ENCODE measurements around the gene KNDC1.

DNA sequence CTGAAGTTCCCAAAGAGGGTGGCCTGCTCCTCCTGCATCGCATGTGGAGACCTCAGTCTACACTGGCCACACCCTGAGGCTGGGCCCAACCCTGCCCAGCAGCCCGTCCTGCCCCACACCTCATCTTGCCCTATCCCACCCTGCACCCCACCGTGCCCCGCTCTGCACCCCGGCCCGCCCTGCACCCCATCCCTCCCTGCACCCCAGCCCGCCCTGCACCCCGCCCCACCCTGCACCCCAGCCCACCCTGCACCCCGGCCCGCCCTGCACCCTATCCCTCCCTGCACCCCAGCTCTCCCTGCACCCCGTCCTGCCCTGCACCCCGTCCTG is 92.2 kb downstream of the KNDC1 start:
- TF ChIP-seq, protein P1, sequence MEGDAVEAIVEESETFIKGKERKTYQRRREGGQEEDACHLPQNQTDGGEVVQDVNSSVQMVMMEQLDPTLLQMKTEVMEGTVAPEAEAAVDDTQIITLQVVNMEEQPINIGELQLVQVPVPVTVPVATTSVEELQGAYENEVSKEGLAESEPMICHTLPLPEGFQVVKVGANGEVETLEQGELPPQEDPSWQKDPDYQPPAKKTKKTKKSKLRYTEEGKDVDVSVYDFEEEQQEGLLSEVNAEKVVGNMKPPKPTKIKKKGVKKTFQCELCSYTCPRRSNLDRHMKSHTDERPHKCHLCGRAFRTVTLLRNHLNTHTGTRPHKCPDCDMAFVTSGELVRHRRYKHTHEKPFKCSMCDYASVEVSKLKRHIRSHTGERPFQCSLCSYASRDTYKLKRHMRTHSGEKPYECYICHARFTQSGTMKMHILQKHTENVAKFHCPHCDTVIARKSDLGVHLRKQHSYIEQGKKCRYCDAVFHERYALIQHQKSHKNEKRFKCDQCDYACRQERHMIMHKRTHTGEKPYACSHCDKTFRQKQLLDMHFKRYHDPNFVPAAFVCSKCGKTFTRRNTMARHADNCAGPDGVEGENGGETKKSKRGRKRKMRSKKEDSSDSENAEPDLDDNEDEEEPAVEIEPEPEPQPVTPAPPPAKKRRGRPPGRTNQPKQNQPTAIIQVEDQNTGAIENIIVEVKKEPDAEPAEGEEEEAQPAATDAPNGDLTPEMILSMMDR (IDR thresholded peaks at IDR 0.05; ENCODE audit: low read length), result no peak
- TF ChIP-seq EZH2 (optimal IDR thresholded peaks at IDR 0.05; ENCODE audit: low read depth, low read length) (no peak), EZH2phosphoT487 (IDR thresholded peaks at IDR 0.05; ENCODE audit: low read length) (no peak)

Data from MM.1S (cell line).